Measurements from ENCODE around the gene PRKCI.
A peak's percentile ranks its signal among the peaks of the same experiment; 100 is the strongest.
"Not testable (repeated sequence)": the region's sequence is repeated elsewhere in the genome, so short reads cannot be mapped to it uniquely, and the experiment has no call there.

PRKCI gene

DNA sequence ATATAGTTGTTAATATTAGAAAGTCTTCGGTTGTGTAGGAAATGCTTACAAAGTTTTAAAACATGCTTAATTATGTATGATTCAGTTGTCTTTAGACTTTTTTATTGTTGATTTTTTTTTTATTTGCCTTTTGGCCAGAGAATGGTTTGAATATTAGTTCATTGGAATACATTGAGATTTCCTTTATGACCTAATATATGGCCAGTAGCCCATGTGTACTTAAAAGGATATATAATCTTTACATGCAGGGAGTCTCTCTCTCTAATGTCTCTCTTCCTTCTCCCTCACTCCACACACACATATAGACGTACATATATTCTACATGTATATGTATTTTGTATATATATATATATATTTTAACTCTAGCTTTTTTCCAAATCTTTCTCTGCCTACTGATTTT is 68.0 kb downstream of the PRKCI start:
- no peak for DNase-seq (ENCODE audit: low read depth)

DNA sequence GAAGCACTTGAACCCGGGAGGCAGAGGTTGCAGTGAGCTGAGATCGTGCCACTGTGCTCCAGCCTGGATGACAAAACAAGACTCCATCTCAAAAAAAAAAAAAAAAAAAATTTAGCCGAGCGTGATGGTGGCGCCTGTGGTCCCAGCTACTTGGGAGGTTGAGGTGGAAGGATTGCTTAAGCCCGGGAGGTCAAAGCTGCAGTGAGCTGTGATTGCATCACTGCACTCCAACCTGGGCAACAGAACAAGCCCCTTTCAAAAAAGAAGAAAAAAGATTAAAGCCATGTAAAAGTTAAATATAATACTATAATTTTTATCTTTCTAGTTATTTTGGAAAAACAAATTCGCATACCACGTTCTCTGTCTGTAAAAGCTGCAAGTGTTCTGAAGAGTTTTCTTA is 73.4 kb downstream of the PRKCI start:
- peak; percentile 30 for DNase-seq (ENCODE audit: low read depth)

DNA sequence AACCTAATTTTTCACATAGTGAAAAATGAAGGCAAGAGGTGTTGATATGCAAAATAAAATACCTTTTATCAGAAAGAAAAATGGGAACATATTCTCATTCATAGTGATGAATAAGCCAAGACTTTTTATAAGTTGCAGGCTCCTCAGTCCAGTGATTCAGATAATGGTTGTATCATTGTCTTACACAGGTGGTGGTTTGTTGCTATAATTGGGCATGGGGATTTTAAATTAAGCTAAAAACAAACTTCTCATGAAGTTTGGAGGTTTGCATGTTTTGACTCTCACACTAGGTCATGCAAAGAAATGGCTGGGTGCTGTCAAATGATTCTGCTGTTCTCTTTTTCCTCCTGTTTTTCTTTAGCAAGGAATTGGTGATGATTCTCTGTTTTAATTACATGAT is 74.5 kb downstream of the PRKCI start:
- DNase-seq (ENCODE audit: low read depth): no peak

DNA sequence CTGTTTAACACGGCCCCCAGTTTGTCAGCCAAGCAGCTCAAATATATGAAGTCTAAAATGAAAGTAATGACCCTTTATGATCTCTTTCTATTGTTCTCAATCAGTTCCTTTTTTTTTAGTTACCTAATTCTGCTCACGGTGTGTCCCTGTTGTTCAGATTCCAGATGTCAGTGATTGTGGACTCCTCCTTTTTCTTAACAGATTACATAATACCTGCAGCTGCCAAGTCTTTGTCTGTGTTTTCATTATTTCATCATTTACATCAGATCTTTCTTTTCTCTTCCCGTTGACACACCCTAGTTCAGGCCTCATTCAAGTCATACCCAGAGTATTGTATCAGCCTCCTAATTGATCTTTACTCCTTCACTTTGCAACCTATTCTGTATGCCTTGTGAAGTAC is 79.2 kb downstream of the PRKCI start:
- peak; percentile 33 for DNase-seq (ENCODE audit: low read depth)

DNA sequence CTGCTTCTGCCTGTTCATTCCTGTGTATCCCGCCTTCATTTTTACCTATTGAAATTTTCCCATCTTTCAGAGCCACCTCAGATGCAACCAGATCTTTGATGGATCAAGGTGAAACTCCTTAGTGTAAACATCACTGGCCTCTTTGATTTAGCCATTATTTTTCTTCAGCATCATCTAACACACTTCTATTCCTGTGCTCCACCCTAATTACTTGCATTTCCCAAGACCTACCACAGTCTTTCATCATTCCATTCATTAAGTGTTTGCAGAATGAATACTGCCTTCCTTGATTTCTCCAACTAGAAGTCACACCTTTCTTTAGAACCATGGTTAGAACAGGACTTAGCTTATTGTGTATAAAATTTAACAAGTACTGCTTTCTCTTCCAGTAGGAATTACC is 79.8 kb downstream of the PRKCI start:
- DNase-seq (ENCODE audit: low read depth): no peak

DNA sequence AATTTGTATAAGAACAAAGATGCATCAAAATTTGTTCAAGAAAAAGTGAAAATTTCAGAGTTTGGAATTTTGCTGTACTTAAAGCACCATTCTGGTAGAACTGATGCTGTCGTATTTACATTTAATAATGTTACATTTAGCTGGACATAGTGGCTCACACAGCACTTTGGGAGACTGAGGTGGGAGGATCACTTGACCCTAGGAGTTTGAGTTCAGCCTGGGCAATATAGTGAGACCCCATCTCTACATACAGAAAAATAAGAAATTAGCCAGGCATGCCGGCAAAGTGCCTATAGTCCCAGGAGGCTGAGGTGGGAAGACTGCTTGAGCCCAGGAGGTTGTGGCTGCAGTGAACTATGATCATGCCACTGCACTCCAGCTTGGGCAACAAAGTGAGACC is 83.8 kb downstream of the PRKCI start:
- no peak for DNase-seq (ENCODE audit: low read depth)

GRCh38 chr3:170307671-170308405 is 85.6 kb downstream of the PRKCI start:
- peak; percentile 96 for DNase-seq (ENCODE audit: low read depth)

GRCh38 chr3:170309046-170309445 is 86.8 kb downstream of the PRKCI start:
- DNase-seq (ENCODE audit: low read depth): no peak

DNA sequence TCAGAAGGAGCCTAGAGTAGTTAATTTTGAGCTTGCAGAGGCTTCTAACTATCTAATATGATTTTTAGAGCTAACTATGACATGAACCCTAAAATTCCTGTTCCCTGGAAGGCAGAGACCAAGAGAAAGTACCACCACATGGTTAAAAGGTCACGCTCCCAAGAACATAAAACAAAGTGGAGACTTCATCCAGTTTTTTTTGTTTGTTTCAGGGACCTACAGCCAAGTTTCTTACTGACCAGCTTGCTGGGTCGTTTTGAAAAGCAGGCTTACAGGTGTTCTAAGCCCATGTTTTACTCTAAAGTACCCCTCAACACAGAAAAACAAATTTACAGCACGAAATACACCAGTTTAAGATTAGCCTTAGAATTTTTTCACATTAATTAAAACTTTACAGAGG is 95.7 kb downstream of the PRKCI start:
- DNase-seq (ENCODE audit: low read depth): no peak

DNA sequence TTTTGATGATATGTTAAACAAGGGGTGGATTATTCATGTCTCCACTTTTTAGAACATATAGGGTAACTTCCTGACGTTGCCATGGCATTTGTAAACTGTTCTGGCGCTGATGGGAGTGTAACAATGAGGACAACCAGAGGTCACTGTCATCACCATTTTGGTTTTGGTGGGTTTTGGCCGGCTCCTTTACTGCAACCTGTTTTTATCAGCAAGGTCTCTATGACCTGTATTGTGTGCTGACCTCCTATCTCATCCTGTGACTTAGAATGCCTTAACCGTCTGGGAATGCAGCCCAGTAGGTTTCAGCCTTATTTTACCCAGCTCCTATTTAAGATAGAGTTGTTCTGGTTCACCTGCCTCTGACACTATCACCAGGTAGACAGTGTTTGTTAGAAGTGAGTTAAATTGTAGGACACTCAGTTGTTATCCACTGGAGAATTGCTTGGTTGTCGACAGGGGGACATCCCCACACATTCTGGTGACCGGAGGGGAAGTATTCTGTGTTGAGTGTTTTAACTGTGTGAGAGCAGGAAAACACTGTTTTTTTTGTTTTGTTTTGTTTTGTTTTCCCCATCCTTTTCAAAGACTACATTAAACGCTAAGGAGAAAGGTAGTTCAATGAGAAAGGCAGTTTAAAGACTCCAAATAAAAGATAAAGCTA is 98.4 kb downstream of the PRKCI start:
- no peak for DNase-seq (ENCODE audit: low read depth)

DNA sequence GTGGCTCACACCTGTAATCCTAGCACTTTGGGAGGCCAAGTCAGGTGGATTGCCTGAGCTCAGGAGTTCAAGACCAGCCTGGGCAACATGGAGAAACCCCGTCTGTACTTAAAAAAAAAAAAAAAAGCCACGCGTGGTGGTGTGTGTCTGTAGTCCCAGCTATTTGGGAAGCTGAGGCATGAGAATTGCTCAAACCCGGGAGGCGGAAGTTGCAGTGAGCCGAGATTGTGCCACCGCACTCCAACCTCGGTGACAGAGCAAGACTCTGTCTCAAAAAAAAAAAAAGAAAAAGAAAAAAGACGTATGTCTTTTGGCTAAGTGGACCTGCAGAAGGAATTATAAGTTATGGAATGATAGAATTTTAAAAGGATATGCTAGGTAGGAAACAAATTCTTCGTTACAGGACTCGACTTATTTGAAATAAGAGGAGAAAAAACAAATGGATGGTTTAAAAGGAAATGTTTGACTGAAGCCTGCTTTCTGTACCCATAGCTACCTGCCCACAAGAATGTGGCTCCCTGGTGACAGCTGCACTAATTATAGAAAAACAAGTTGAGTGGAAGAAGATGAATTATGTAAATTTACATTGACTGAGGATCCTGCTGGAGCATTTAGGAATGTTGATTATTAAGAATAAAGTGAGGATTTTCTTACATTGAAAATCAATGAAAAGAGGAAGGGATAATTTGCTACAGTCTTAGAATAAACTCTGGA is 99.3 kb downstream of the PRKCI start:
- no peak for DNase-seq (ENCODE audit: low read depth)

DNA sequence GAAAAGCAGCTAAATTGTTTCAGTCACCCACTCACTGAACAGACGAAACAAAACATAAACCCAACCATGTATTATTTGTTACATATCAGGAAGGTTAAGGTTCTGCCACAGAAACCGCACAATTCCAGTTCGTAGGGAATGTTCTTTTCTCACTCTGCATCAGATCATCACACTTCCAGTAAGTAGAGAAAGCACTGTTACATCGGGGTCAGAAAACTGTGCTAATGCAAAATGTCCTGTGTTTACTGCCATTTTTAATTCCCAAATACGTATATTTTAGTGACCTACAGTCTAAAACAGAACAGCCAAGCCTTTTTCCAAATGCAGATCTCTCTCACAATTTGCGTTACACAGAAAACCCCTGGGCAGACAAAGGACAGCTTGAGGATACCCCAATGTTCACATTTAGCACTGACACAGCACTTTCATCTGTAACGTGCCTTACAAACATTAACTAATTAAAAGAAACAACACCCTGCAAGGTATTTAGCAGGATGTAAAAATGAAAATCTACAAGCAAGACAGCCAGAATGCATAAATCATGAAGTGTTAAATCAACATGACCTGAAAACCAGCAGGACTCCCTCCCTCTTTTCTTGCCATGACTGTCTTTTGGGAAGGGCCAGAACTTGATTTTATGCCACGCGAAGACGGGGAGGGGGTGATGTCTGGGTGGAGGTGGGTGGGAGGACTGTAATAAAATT is 100.5 kb downstream of the PRKCI start:
- DNase-seq (ENCODE audit: low read depth): no peak

DNA sequence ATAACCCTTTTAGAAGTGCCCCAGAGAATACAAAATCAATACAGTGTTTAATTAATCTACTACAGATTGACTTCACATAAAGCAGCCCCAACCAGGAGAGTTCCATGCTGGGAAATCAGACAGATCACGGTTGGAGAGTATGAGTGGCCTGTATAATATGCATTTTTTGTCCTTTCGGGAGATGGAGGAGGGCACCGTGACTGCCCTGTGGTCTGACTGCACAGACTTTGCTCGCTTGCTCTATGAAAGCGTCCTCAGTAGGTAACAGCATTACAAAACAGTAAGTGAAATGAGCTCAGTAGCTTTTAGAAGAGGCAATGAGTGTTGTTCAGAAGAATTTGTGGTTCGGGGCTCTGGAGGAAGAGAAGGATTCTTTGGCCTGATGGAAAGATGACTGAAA is 101.1 kb downstream of the PRKCI start:
- DNase-seq (ENCODE audit: low read depth): peak; percentile 24

DNA sequence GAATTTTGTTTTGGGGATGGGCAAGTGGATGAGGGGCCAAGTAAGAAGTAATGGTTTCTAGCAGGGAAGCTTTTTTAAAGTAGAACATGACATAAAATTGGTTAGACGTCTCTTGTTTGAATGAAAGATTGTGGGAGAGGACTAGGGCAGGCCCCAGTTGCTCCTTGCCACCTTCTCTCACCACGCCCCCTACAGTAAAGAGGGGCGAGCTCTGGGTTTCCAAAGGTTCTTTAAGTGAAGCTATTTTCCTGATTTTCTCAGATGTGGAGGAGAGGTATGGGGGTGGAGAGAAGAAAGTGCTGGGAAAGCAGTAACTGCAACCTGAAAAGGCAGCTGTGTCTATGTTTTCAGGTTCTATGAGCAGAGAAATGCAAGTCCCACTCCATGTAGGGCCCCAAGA is 102.7 kb downstream of the PRKCI start:
- no peak for DNase-seq (ENCODE audit: low read depth)

DNA sequence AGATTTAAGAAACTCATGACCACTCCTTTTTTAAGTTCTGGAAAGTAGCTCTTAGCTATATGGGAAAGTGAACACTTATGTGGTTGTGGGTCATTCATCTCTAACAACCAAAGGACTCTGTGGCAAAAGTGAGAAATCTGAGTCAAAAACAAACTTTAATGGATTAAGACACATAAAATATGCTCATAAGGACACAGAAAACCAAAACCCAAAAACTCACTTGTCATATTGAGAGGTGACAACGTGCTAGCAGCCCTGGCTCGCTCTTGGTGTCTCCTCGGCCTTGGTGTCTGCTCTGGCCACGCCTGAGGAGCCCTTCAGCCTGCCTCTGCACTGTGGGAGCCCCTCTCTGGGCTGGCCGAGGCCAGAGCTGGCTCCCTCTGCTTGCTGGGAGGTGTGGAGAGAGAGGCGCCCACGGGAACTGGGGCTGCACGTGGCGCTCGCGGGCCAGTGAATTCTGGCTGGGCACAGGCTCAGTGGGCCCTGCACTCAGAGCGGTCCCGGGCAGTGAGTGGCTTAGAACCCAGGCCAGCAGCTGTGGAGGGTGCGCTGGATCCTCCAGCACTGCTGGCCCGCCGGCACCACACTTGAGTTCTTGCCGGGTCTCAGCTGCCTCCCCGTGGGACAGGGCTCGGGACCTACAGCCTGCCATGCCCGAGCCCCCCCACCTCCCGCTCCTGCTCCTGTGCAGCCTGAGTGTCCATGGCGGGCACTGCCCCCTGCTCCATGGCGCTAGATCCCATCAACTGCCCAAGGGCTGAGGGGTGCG is 105.0 kb downstream of the PRKCI start:
- DNase-seq (ENCODE audit: low read depth): no peak

DNA sequence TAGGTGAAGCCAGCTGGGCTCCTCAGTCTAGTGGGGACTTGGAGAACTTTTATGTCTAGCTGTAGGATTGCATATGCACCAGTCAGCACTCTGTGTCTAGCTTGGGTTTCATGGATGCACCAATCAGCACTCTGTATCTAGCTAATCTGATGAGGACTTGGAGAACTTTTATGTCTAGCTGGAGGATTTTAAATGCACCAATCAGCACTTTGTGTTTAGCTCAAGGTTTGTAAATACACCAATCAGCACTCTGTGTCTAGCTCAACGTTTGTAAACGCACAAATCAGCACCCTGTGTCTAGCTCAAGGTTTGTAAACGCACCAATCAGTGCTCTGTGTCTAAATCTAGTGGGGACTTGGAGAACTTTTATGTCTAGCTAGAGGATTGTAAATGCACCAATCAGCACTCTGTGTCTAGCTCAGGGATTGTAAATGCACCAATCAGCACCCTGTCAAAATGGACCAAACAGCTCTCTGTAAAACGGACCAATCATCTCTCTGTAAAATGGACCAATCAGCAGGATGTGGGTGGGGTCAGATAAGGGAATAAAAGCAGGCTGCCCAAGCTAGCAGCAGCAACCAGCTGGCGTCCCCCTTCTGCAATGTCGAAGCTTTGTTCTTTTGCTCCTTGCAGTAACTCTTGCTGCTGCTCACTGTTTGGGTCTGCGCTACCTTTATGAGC is 105.8 kb downstream of the PRKCI start:
- DNase-seq (ENCODE audit: low read depth): not testable (repeated sequence)

DNA sequence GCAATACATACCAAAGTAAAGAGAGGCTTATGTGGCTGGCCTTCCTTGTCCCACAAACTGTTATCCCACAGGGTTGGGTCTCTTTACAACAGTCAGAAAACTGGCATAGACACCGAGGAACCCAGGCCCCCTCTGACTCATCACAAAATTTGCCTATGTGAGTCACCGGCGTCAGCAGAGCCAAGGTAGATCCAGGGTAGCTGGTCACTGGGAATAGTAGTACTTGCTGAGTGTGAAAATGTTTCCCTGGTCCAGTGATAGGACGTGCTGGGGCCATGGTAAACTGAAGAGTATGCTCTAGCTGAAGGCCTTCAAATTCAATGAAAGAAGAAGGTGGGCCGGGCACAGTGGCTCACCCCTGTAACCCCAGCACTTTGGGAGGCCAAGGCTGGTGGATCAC is 108.1 kb downstream of the PRKCI start:
- no peak for DNase-seq (ENCODE audit: low read depth)

- no peak for DNase-seq (ENCODE audit: low read depth)
Measured at GRCh38 chr3:170331143-170331542, 108.9 kb downstream of the PRKCI start.

DNA sequence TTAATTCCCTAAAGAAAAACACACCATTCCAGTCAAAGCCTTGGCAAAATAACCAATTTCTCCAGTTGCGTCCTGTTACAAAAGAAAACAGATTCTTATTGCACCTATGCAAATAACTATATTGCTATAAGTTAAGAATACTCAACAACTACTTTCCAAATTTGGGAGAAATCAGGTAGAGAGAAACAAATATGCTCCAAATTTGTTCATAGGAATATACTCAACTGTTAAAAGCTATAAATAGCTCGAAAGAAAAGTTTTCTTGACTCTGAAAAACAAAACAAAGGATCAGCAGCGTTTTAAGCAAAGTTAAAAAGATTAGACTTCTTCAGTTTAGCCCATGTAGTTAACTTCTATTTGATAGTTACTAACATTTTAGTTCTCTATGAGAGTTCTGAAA is 115.2 kb downstream of the PRKCI start:
- no peak for DNase-seq (ENCODE audit: low read depth)

DNA sequence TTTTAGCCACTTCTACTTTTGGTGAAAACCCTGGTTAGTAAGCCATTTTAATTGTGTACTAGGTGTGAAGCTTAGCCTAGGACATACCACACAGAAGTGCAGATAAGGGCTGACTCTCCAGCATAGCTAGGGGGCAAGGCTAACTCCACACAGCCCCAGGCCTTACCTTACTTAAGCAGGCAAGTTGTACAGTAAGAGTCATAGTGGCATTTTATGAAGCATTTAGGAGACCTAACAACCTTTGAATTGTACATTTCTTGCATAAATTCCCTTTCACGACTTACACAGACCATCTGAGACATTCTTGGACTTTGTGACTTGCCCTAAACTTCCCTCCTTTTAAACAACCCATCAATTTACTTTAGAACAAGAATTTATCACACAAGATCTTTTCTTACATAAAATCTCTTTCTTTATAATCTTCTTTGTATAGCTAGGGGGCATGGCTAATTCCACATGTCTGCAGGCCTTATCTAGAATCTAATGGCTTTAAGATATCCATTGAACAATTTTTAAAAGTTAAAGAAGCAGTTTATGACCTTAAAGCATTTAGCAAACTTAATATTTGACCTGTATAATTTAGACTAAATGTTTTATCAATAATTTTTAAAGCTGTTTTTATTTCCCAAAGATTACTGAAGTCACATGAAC is 116.6 kb downstream of the PRKCI start:
- DNase-seq (ENCODE audit: low read depth): no peak

- DNase-seq (ENCODE audit: low read depth): not testable (repeated sequence)
Measured at GRCh38 chr3:170342273-170342672, 120.0 kb downstream of the PRKCI start.
